HEK293 (cell line): Measurements from ENCODE around the gene RANBP10.

Source experiments
- BCL11A ChIP-seq: fragments of 450-650 bp; formaldehyde crosslinking; IDR thresholded peaks from 2 replicates; pipeline ENCODE4 v1.5.1; 2016; ENCODE audit warnings: low read depth, missing biosample characterization, missing genetic modification characterization
- RBAK ChIP-seq: fragments of 450-650 bp; formaldehyde crosslinking; IDR thresholded peaks from 2 replicates; pipeline ENCODE4 v1.5.1; 2016; ENCODE audit warnings: missing biosample characterization, missing genetic modification characterization
- SCRT1 ChIP-seq: fragments of 450-650 bp; formaldehyde crosslinking; IDR thresholded peaks from 2 replicates; pipeline ENCODE4 v1.5.1; 2016; ENCODE audit warnings: missing biosample characterization, missing genetic modification characterization, borderline replicate concordance
- ZNF16 ChIP-seq: fragments of 450-650 bp; formaldehyde crosslinking; IDR thresholded peaks from 2 replicates; pipeline ENCODE4 v1.5.1; 2016; ENCODE audit warnings: low read depth, missing biosample characterization, missing genetic modification characterization
- ZNF24 ChIP-seq: fragments of 450-650 bp; formaldehyde crosslinking; IDR thresholded peaks from 2 replicates; pipeline ENCODE4 v1.5.1; 2016; ENCODE audit warnings: missing biosample characterization, missing genetic modification characterization
- ZNF610 ChIP-seq: fragments of 450-650 bp; formaldehyde crosslinking; IDR thresholded peaks from 2 replicates; pipeline ENCODE4 v1.5.1; 2016; ENCODE audit warnings: missing biosample characterization, missing genetic modification characterization, borderline replicate concordance
- TF ChIP-seq, protein P1 (sequence below): fragments of 450-650 bp; formaldehyde crosslinking; IDR thresholded peaks from 2 replicates; pipeline ENCODE4 v1.5.1; 2016; ENCODE audit warnings: missing biosample characterization, missing genetic modification characterization
- TF ChIP-seq, protein P2 (sequence below): fragments of 450-650 bp; formaldehyde crosslinking; IDR thresholded peaks from 2 replicates; pipeline ENCODE4 v1.5.1; 2017; ENCODE audit warnings: missing biosample characterization, missing genetic modification characterization
- TF ChIP-seq, protein P3 (sequence below): fragments of 450-650 bp; formaldehyde crosslinking; IDR thresholded peaks from 2 replicates; pipeline ENCODE4 v1.5.1; 2016; ENCODE audit warnings: missing biosample characterization, missing genetic modification characterization

DNA sequence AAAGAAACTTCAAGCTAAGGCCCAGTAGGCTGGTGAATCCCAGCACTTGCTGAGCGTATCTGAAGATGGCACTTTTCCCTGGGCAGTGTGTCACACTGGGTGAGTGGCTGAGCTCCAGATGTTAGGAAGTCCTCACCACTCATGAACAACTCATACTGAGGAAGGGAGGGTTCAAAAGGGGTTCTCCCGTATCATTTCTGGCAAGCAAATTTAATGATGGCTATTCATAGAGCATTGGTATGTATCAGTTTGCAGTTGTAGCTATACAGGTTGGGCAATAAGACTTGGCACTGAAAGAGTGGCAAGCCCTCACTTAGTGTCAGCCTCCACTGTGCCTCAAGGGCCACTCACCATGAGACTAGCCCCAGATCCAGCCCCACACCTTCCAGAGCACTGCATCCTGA is 98.0 kb downstream of the RANBP10 start:
- TF ChIP-seq, protein P1, sequence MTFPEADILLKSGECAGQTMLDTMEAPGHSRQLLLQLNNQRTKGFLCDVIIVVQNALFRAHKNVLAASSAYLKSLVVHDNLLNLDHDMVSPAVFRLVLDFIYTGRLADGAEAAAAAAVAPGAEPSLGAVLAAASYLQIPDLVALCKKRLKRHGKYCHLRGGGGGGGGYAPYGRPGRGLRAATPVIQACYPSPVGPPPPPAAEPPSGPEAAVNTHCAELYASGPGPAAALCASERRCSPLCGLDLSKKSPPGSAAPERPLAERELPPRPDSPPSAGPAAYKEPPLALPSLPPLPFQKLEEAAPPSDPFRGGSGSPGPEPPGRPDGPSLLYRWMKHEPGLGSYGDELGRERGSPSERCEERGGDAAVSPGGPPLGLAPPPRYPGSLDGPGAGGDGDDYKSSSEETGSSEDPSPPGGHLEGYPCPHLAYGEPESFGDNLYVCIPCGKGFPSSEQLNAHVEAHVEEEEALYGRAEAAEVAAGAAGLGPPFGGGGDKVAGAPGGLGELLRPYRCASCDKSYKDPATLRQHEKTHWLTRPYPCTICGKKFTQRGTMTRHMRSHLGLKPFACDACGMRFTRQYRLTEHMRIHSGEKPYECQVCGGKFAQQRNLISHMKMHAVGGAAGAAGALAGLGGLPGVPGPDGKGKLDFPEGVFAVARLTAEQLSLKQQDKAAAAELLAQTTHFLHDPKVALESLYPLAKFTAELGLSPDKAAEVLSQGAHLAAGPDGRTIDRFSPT (tag by site-specific recombination): no peak
- TF ChIP-seq ZNF24 (tag by site-specific recombination) (no peak), ZNF16 (no peak), ZNF610 (no peak), RBAK (tag by site-specific recombination) (no peak), SCRT1 (tag by site-specific recombination) (no peak), BCL11A (tag by site-specific recombination) (no peak)
- TF ChIP-seq, protein P2, sequence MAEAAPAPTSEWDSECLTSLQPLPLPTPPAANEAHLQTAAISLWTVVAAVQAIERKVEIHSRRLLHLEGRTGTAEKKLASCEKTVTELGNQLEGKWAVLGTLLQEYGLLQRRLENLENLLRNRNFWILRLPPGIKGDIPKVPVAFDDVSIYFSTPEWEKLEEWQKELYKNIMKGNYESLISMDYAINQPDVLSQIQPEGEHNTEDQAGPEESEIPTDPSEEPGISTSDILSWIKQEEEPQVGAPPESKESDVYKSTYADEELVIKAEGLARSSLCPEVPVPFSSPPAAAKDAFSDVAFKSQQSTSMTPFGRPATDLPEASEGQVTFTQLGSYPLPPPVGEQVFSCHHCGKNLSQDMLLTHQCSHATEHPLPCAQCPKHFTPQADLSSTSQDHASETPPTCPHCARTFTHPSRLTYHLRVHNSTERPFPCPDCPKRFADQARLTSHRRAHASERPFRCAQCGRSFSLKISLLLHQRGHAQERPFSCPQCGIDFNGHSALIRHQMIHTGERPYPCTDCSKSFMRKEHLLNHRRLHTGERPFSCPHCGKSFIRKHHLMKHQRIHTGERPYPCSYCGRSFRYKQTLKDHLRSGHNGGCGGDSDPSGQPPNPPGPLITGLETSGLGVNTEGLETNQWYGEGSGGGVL (tag by site-specific recombination): no peak
- TF ChIP-seq, protein P3, sequence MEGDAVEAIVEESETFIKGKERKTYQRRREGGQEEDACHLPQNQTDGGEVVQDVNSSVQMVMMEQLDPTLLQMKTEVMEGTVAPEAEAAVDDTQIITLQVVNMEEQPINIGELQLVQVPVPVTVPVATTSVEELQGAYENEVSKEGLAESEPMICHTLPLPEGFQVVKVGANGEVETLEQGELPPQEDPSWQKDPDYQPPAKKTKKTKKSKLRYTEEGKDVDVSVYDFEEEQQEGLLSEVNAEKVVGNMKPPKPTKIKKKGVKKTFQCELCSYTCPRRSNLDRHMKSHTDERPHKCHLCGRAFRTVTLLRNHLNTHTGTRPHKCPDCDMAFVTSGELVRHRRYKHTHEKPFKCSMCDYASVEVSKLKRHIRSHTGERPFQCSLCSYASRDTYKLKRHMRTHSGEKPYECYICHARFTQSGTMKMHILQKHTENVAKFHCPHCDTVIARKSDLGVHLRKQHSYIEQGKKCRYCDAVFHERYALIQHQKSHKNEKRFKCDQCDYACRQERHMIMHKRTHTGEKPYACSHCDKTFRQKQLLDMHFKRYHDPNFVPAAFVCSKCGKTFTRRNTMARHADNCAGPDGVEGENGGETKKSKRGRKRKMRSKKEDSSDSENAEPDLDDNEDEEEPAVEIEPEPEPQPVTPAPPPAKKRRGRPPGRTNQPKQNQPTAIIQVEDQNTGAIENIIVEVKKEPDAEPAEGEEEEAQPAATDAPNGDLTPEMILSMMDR: no peak
